K562 (cell line): ENCODE data around the gene TNFRSF18. TPM values are rescaled to one million over a fixed set of nuclear protein-coding genes. Genes with fewer than 3 reads are reported as not detected.

Source experiments
- ARID2 ChIP-seq: fragments of 450-650 bp; IDR thresholded peaks from 2 replicates; pipeline ENCODE4 v1.6.1; 2017; ENCODE audit warnings: antibody characterized with exemption, mild to moderate bottlenecking
- ARID3B ChIP-seq: fragments of 250-450 bp; sonication (Bioruptor Pico); IDR thresholded peaks from 2 replicates; pipeline ENCODE4 v1.4.0; 2020; ENCODE audit warnings: borderline replicate concordance
- CBFA2T2 ChIP-seq: fragments of 450-650 bp; conservative IDR thresholded peaks from 2 replicates; pipeline ENCODE4 v1.6.1; 2017; ENCODE audit warnings: mild to moderate bottlenecking
- CCAR2 ChIP-seq: fragments of 200-400 bp; formaldehyde crosslinking; IDR thresholded peaks from 2 replicates; pipeline ENCODE4 v1.6.1; 2017; ENCODE audit warnings: mild to moderate bottlenecking, low read depth, low read length
- CHD2 ChIP-seq: IDR thresholded peaks from 2 replicates; pipeline ENCODE4 v1.6.1; 2011; ENCODE audit warnings: low read depth, low read length
- CREB1 ChIP-seq, 2 experiments: sonication (generic) in 1 of 2; formaldehyde crosslinking in 1 of 2; IDR thresholded peaks; 2 replicates each; pipeline versions ENCODE4 v1.6.1 to v1.8.0; 2012 to 2022; ENCODE audit warnings: inconsistent platforms in 1 of 2, mild to moderate bottlenecking in 1 of 2, missing genetic modification reagents in 1 of 2, moderate library complexity in 1 of 2
- CTCFL ChIP-seq: IDR thresholded peaks from 2 replicates; pipeline ENCODE4 v1.6.1; 2011; ENCODE audit warnings: borderline replicate concordance, low read depth, mild to moderate bottlenecking, moderate library complexity, low read length; ENCODE audit not compliant: insufficient read depth, poor library complexity, severe bottlenecking
- CUX1 ChIP-seq: fragments of 200-800 bp; sonication (Bioruptor generic); IDR thresholded peaks from 2 replicates; pipeline ENCODE4 v1.6.1; 2016; ENCODE audit warnings: missing genetic modification characterization, missing compliant biosample characterization
- DNMT1 ChIP-seq: fragments of 450-650 bp; IDR thresholded peaks from 2 replicates; pipeline ENCODE4 v1.6.1; 2016; ENCODE audit warnings: antibody characterized with exemption, mild to moderate bottlenecking
- HDAC3 ChIP-seq: fragments of 450-650 bp; IDR thresholded peaks from 2 replicates; pipeline ENCODE4 v1.6.1; 2018; ENCODE audit warnings: borderline replicate concordance, mild to moderate bottlenecking, moderate library complexity; ENCODE audit not compliant: partially characterized antibody
- JUNB ChIP-seq: fragments of 450-650 bp; formaldehyde crosslinking; conservative IDR thresholded peaks from 2 replicates; pipeline ENCODE4 v1.4.0; 2020; ENCODE audit warnings: mild to moderate bottlenecking
- KLF13 ChIP-seq: fragments of 450-650 bp; IDR thresholded peaks from 2 replicates; pipeline ENCODE4 v1.6.1; 2016; ENCODE audit warnings: missing genetic modification characterization, low read depth, mild to moderate bottlenecking, missing compliant biosample characterization, moderate library complexity, borderline replicate concordance
- MXI1 ChIP-seq: IDR thresholded peaks from 2 replicates; pipeline ENCODE4 v1.6.1; 2011; ENCODE audit warnings: low read depth, mild to moderate bottlenecking, improper control_type of control experiment, low read length
- NCOA6 ChIP-seq: fragments of 450-650 bp; IDR thresholded peaks from 2 replicates; pipeline ENCODE4 v1.6.1; 2017; ENCODE audit warnings: mild to moderate bottlenecking
- NELFE ChIP-seq: IDR thresholded peaks from 2 replicates; pipeline ENCODE4 v1.6.1; 2011; ENCODE audit warnings: mild to moderate bottlenecking; ENCODE audit not compliant: insufficient read depth, insufficient read length
- NR3C1 ChIP-seq: sonication (generic); formaldehyde crosslinking; IDR thresholded peaks from 2 replicates; pipeline ENCODE4 v1.8.1; 2022; ENCODE audit warnings: missing genetic modification reagents
- PTRF ChIP-seq: fragments of 450-650 bp; IDR thresholded peaks from 2 replicates; pipeline ENCODE4 v1.6.1; 2016; ENCODE audit warnings: mild to moderate bottlenecking, missing genetic modification characterization, missing compliant biosample characterization
- ZNF146 ChIP-seq: IDR thresholded peaks from one replicate; pipeline ENCODE4 v1.6.1; 2018; ENCODE audit warnings: missing compliant biosample characterization; ENCODE audit not compliant: unreplicated experiment
- ZNF778 ChIP-seq: fragments of 450-650 bp; formaldehyde crosslinking; IDR thresholded peaks from 2 replicates; pipeline ENCODE4 v1.4.0; 2020; ENCODE audit warnings: mild to moderate bottlenecking, moderate library complexity
- ZNF79 ChIP-seq: fragments of 250-450 bp; sonication (Bioruptor Pico); IDR thresholded peaks from 2 replicates; pipeline ENCODE4 v1.4.0; 2020; ENCODE audit warnings: low read depth, mild to moderate bottlenecking, moderate library complexity
- polyA plus RNA-seq, 8 experiments: library from polyadenylated mRNA; depleted of rRNA in 4 of 8; stranded (reverse) in 5 of 8; unstranded in 3 of 8; fragments of >200 nt; fragmentation: Nextera tagmentation in 2 of 8; fragmentation: Illumina TruSeq in 1 of 8; extraction: Ambion mirVana in 2 of 8; extraction: Trizol in 1 of 8; gene quantifications; 2 replicates each; pipeline versions ENCODE4 v1.2.1 to v1.2.3, GENCODE V29; 2011 to 2014; ENCODE audit warnings: inconsistent platforms in 1 of 8, missing spikeins in 1 of 8
- total RNA-seq, 7 experiments: library from RNA; depleted of rRNA in 6 of 7; stranded (reverse); fragments of >200 nt in 6 of 7; fragmentation: Illumina TruSeq in 2 of 7; extraction: Trizol in 2 of 7; gene quantifications; 2 replicates each; pipeline versions ENCODE4 v1.2.1 to v1.2.3, GENCODE V29; 2011 to 2021; ENCODE audit warnings: low replicate concordance in 1 of 7

TNFRSF18 gene
- total and polyA plus RNA-seq, 9 of the 15 experiments (the other 6 are each of a cell fraction or from before 2014, with no cell fraction given): 0.24 to 0.27 TPM; not detected in 7

GRCh38 chr1:1157914-1158710, 48.3 kb downstream of the TNFRSF18 start (continued):
- TF ChIP-seq ARID3B (CRISPR knock-in tag) (0 out of 2 replicates have a peak, but pooled peaks have one; percentile 74), ARID2 (no peak), DNMT1 (no peak), KLF13 (no peak), CUX1 (CRISPR knock-in tag) (0 out of 2 replicates have a peak, but pooled peaks have one; percentile 13), CTCFL (no peak), NR3C1 (CRISPR knock-in tag) (peak; percentile 47; the same call in 1 of the 2 replicates), HDAC3 (no peak), ZNF79 (CRISPR knock-in tag) (no peak), ZNF146 (CRISPR knock-in tag) (no peak), ZNF778 (CRISPR knock-in tag) (no peak), CHD2 (no peak), CCAR2 (no peak), CREB1 (IDR thresholded peaks at IDR 0.05) (no peak), CREB1 (CRISPR knock-in tag; IDR thresholded peaks at IDR 0.05) (no peak), JUNB (no peak), CBFA2T2 (no peak), MXI1 (no peak), NELFE (no peak), PTRF (tag) (no peak), NCOA6 (no peak)
